Coronary artery (tissue), 2 donors: Measurements from ENCODE around the gene COL5A1.

ENCODE experiments used
- DNase-seq: peaks from one replicate; pipeline ENCODE4 v3.0.0-alpha.2; 2017; ENCODE audit warnings: low spot score
- H3K27ac ChIP-seq, 2 donors: fragments of 200-600 bp; sonication (generic); one replicate each; pipeline ENCODE4 v1.5.1; 2016 to 2019
- H3K4me3 ChIP-seq: fragments of 200-600 bp; sonication (generic); 2 replicates; pipeline ENCODE4 v1.5.1; 2016; ENCODE audit warnings: mild to moderate bottlenecking, moderate library complexity
- TF ChIP-seq, protein P1 (sequence below): fragments of 200-600 bp; sonication (generic); IDR thresholded peaks from one replicate; pipeline ENCODE4 v1.5.1; 2019; ENCODE audit warnings: antibody characterized with exemption

Gene COL5A1

DNA sequence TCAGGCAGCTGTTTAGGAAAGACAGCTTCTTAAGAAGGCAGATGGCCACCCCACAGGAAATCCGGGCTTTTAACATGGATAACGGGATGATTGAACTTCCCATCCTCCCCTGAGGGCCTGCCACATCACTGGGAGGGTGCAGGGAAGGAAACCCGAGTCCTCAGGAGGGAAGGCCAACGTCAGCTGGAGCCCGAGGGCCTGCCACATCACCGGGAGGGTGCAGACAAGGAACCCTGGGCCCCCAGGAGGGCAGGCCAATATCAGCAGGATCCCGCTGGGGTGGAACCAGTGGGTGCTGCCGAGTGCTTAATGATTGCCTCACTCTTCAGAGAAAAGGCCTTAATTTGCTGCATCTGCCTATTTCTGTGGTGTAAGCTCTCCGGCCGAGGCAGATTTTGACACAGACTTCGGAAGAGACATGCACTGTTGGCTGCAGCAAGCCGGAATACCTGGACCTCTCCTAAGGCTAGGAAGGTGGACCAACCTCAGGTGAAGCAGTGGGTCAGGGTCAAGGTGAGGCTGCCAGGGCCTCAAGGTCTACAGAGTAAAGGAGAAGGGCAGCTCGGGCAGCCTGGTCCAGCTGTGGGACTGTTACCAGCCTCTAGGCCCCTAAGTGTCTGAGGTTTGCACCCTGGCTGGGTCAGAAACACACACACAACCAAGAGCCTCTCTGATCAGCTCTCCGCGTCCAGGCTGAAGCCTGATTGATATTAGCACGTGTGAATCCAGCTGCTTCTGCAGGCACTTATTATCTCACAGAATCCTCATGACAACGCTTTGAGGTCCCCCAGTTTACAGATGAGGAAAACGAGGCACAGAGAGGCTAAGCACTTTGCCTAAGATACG lies 14.8 kb upstream of the COL5A1 start:
- no peak for DNase-seq

DNA sequence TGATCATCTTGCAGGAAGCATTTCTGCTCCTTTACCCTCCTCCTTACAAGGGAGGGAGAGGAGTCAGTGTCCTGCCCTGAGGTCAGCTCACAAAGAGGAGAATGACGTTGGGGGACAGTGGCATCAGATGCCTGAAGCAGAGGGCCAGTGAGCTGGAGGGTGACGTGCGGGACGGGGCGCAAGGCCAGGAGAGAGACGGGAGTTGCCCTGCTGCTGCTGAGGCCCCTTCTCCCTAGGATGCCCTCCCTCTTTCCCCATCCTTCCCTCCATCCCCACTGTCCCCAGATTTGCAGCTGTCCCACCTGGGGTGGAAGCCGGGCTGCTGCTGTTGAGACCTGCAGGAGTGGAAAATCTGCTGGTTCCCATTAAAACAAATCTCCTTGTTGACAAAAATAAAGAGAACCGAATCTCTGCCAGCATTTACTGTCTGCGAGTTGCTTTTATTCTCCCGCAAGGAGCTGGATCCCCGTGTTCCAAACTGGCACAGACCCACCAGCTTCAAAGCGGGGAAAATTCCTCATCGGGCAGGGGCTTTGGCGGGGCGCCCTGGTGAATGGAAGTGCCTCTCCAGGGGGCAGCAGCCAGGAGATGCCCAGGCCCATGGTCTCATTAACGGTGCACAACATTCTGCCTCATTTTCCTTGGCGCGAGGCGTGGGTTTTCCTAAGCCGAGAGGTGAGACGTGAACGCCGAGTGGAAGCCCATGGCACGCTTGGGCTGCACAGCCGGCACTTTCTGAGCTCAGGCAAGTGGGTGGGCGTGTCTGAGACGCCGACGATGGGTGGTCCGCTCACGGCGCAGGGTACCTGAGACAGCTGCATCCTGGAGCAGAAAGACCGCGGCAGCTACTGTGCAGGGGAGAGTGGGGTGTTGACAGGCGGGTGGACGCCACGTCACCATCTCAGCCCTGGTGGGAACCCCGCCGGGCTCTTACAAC lies 13.9 kb upstream of the COL5A1 start:
- DNase-seq = no peak
- TF ChIP-seq, protein P1, sequence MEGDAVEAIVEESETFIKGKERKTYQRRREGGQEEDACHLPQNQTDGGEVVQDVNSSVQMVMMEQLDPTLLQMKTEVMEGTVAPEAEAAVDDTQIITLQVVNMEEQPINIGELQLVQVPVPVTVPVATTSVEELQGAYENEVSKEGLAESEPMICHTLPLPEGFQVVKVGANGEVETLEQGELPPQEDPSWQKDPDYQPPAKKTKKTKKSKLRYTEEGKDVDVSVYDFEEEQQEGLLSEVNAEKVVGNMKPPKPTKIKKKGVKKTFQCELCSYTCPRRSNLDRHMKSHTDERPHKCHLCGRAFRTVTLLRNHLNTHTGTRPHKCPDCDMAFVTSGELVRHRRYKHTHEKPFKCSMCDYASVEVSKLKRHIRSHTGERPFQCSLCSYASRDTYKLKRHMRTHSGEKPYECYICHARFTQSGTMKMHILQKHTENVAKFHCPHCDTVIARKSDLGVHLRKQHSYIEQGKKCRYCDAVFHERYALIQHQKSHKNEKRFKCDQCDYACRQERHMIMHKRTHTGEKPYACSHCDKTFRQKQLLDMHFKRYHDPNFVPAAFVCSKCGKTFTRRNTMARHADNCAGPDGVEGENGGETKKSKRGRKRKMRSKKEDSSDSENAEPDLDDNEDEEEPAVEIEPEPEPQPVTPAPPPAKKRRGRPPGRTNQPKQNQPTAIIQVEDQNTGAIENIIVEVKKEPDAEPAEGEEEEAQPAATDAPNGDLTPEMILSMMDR = no peak
- Histone ChIP-seq H3K4me3 (no peak overlapping the region), H3K27ac (no peak overlapping the region)

More for the DNA sequence above, 14.8 kb upstream of the COL5A1 start:
- TF ChIP-seq, protein P1 = no peak
- Histone ChIP-seq H3K4me3 (no peak overlapping the region), H3K27ac (no peak overlapping the region)

DNA sequence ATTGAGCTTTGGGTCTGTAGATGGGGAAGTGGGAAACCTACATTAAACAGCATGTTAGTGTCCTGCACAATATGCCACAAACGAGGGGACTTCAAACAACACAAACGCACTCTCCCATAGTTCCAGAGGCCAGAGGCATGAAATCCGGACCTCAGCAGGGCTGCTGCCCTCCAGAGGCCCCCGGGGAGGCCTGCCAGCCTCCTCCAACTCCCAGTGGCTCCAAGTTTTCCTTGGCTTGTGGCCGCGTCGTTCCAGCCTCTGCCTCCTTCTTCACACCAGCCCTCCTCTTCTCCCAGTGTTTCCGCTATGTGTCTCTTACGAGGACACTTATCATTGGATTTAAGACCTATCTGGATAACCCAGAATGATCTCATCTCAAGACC lies 13.3 kb upstream of the COL5A1 start:
- H3K27ac ChIP-seq = no peak overlapping the region
- TF ChIP-seq, protein P1 = no peak
- no peak for DNase-seq

DNA sequence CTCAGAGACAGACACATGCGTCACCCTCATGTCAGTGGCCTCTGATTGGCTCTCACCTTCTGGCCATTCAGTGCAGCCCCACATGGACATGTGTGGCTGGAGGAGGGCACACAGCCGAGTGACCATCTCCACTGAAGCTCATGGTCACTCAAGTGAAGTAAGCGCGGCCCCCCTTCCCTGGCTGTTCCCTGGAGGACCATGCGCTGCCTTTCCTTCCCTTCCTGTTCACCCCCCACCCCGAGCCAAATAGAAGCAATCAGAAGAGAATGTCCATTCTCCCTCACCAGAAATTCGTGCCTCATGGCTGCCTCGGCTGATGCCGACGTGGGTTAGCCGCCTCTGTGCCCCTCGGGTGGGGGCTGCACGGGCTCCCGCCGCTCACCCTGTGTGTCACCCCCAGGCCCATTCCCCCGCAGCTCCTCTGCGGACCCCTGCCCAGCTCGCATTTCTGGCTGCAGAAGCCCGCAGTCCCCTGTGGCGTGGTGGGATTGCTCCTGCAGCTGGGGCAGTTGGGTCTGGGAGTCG lies 12.5 kb upstream of the COL5A1 start:
- Histone ChIP-seq H3K27ac (no peak overlapping the region), H3K4me3 (no peak overlapping the region)
- TF ChIP-seq, protein P1 = no peak
- no peak for DNase-seq

More for the DNA sequence above, 13.3 kb upstream of the COL5A1 start:
- H3K4me3 ChIP-seq = no peak overlapping the region

DNA sequence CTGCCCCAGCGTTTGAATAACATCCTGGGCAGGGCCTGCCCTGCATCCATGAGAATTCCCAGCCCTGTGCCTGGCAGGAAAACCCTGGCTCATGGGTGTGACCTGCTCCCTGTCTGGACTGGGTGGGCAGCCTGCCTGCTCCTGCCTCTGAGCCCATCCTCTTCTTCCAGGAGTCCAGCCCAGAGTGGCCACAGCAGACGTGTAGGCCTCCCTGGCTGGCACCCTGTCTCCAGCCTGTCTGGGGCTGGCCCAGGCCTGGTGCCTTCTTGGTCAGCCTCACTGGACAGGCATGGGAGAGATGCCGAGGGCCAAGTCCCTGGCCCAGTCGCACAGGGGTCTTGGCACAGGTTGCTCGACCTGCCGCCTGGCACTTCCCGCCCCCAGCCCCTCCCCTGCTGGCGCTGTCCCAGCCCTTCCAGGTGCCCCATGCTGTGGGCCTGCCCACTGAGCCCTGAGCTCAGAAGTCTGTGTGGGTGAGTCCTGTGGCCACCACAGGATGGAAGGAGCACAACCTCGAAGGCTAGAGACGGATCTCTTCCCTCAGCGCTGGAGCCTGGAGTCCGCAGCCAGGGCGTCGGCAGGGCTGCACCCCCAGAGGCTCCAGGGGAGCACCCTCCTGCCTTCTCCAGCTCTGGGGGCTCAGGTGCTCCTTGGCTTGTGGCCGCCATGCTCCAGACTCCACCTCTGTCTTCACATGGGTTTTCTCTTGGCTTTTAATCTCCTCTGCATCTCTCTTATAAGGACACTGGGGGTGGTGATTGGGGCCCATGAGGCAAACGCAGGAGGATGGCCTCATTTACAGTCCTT lies 11.8 kb upstream of the COL5A1 start:
- no peak for DNase-seq
- Histone ChIP-seq H3K27ac (no peak overlapping the region), H3K4me3 (no peak overlapping the region)
- TF ChIP-seq, protein P1 = no peak

DNA sequence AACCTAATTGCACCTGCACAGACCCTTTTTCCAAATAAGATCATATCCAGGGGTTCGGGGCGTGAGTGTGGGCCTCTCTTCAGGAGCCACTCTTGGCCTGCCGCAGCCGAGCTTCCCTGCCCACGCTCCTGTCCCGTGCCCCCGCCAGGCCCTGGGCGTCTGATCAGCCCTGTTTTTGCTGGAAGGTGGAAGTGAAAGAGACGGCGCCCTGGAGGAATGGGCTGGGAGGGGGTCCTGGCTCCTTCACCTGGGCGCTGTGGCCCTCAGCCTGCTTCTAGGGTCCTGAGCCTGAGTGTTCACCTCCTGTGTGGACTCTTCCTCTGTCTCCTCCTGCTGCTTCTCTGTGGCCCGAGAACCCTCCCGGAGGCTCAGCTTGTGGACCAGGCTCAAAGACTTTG lies 11.2 kb upstream of the COL5A1 start:
- TF ChIP-seq, protein P1 = no peak
- no peak overlapping the region for H3K4me3 ChIP-seq
- H3K27ac ChIP-seq = no peak overlapping the region
- no peak for DNase-seq
